Measurements from ENCODE around the gene FMC1.
"Not testable (repeated sequence)": the region's sequence is repeated elsewhere in the genome, so short reads cannot be mapped to it uniquely, and the experiment has no call there.

The FMC1 gene

GRCh38 chr7:139341058-139341775 lies at the start of gene FMC1:
TSS of gene FMC1 (plus strand) at chr7:139341337. CDS start at chr7:139341385, 48 bp downstream.
- DNase-seq (ENCODE audit: low read depth in 2 of 2), result peak; percentile 60 to 63

- no peak for DNase-seq (ENCODE audit: low read depth in 2 of 2)
Observed at GRCh38 chr7:139292821-139293220, 48.3 kb upstream of the FMC1 start.

- no peak for DNase-seq (ENCODE audit: low read depth in 2 of 2)
Observed at GRCh38 chr7:139293534-139293933, 47.6 kb upstream of the FMC1 start.

- no peak for DNase-seq (ENCODE audit: low read depth in 2 of 2)
Observed at GRCh38 chr7:139294241-139294640, 46.9 kb upstream of the FMC1 start.

GRCh38 chr7:139294951-139295575 lies 46.1 kb upstream of the FMC1 start:
- DNase-seq (ENCODE audit: low read depth in 2 of 2), result no peak

GRCh38 chr7:139297795-139298194 lies 43.3 kb upstream of the FMC1 start:
- DNase-seq (ENCODE audit: low read depth in 2 of 2), result no peak

- DNase-seq (ENCODE audit: low read depth in 2 of 2), result no peak
Observed at GRCh38 chr7:139299296-139299695, 41.8 kb upstream of the FMC1 start.

- DNase-seq (ENCODE audit: low read depth in 2 of 2), result no peak
Observed at GRCh38 chr7:139300390-139300789, 40.7 kb upstream of the FMC1 start.

GRCh38 chr7:139304517-139304916 lies 36.6 kb upstream of the FMC1 start:
- DNase-seq (ENCODE audit: low read depth in 2 of 2), result no peak

- DNase-seq (ENCODE audit: low read depth in 2 of 2), result no peak
Observed at GRCh38 chr7:139317939-139318505, 23.1 kb upstream of the FMC1 start.

- no peak for DNase-seq (ENCODE audit: low read depth in 2 of 2)
Observed at GRCh38 chr7:139321071-139321745, 19.9 kb upstream of the FMC1 start.

GRCh38 chr7:139324709-139325108 lies 16.4 kb upstream of the FMC1 start:
- DNase-seq (ENCODE audit: low read depth in 2 of 2), result not testable (repeated sequence)

- no peak for DNase-seq (ENCODE audit: low read depth in 2 of 2)
Observed at GRCh38 chr7:139328375-139328774, 12.8 kb upstream of the FMC1 start.

- DNase-seq (ENCODE audit: low read depth in 2 of 2), result no peak
Observed at GRCh38 chr7:139329119-139329518, 12.0 kb upstream of the FMC1 start.

- DNase-seq (ENCODE audit: low read depth in 2 of 2), result no peak
Observed at GRCh38 chr7:139330333-139331030, 10.7 kb upstream of the FMC1 start.

GRCh38 chr7:139332697-139333359 lies 8.3 kb upstream of the FMC1 start:
- DNase-seq (ENCODE audit: low read depth in 2 of 2), result no peak

GRCh38 chr7:139333443-139333842 lies 7.7 kb upstream of the FMC1 start:
- DNase-seq (ENCODE audit: low read depth in 2 of 2), result not testable (repeated sequence)

- DNase-seq (ENCODE audit: low read depth in 2 of 2), result no peak
Observed at GRCh38 chr7:139334399-139335150, 6.6 kb upstream of the FMC1 start.

GRCh38 chr7:139339025-139339424 lies 2.1 kb upstream of the FMC1 start:
- DNase-seq (ENCODE audit: low read depth in 2 of 2), result no peak

GRCh38 chr7:139339698-139340036 lies 1.5 kb upstream of the FMC1 start:
- no peak for DNase-seq (ENCODE audit: low read depth in 2 of 2)
